Calu3 (cell line): Measurements from ENCODE around the gene LRTM2. TPM values are rescaled to one million over a fixed set of nuclear protein-coding genes. Genes with fewer than 3 reads are reported as not detected.

Experiments
- BruUV-seq: library from RNA; stranded (reverse); fragments of 400-500 nt; replicated peaks from 2 replicates; lab custom pipeline; 2021; lab: Mats Ljungman, UMichigan
- CTCF ChIA-PET: fragments of 300-600 bp; sonication (Branson Sonifier 250); formaldehyde crosslinking; loops from one replicate; lab custom pipeline; 2022; ENCODE audit warnings: antibody characterized with exemption; lab: Charles Lee
- DNase-seq: peaks from one replicate; pipeline ENCODE4 v3.0.0; 2022
- H3K27ac Mint-ChIP-seq: one replicate; pipeline ENCODE4 v1.8.0; 2022; ENCODE audit warnings: mixed read lengths; ENCODE audit not compliant: unreplicated experiment
- H3K27me3 Mint-ChIP-seq: one replicate; pipeline ENCODE4 v1.8.0; 2022; ENCODE audit warnings: mixed read lengths; ENCODE audit not compliant: unreplicated experiment
- H3K36me3 Mint-ChIP-seq: one replicate; pipeline ENCODE4 v1.8.0; 2022; ENCODE audit warnings: mild to moderate bottlenecking, moderate library complexity, mixed read lengths; ENCODE audit not compliant: insufficient read depth, unreplicated experiment
- H3K4me1 Mint-ChIP-seq: one replicate; pipeline ENCODE4 v1.8.0; 2022; ENCODE audit warnings: mild to moderate bottlenecking, low read depth, mixed read lengths; ENCODE audit not compliant: unreplicated experiment
- H3K4me3 Mint-ChIP-seq: one replicate; pipeline ENCODE4 v1.8.0; 2022; ENCODE audit warnings: mild to moderate bottlenecking, low read depth, moderate library complexity, mixed read lengths; ENCODE audit not compliant: unreplicated experiment
- H3K9me3 Mint-ChIP-seq: one replicate; pipeline ENCODE4 v1.8.0; 2022; ENCODE audit warnings: low read depth, mixed read lengths; ENCODE audit not compliant: unreplicated experiment
- intact Hi-C: fragments of 100-400 bp; cut with micrococcal nuclease; formaldehyde crosslinking; loops from one replicate; pipeline ENCODE4 v1.10.0; 2022; ENCODE audit not compliant: unreplicated experiment
- total RNA-seq: library from RNA; stranded (reverse); gene quantifications from 2 replicates; pipeline ENCODE4 v1.2.3, GENCODE V29; 2022
- TF ChIP-seq, protein P1 (sequence below): fragments of 200-600 bp; IDR thresholded peaks from one replicate; pipeline ENCODE4 v1.8.0; 2022; ENCODE audit warnings: antibody characterized with exemption; ENCODE audit not compliant: unreplicated experiment

The LRTM2 gene
- total RNA-seq, 1 experiment from 2014 or later, result not detected

DNA sequence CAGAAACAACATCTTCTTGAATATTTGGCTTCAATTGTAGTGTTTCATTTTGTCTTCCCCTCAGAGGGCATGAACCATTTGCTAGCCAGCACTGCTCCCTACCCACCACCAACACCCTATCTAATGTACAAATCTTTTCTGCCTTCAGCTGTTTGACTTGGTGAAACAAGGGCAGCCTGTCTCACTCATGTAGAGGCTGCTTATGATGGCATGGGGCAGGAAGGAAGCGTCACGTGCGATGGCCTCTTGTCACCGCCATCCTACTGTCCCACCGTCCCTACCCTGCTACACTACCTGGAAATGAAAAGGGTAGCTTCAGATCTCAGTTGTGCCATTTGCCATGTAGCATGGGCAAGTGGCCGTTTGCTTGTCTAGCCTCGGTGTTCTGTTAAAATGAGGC lies 29.9 kb upstream of the LRTM2 start:
- H3K36me3 Mint-ChIP-seq, result peaks cover 14% of the 10 kb centered on the region
- TF ChIP-seq, protein P1, sequence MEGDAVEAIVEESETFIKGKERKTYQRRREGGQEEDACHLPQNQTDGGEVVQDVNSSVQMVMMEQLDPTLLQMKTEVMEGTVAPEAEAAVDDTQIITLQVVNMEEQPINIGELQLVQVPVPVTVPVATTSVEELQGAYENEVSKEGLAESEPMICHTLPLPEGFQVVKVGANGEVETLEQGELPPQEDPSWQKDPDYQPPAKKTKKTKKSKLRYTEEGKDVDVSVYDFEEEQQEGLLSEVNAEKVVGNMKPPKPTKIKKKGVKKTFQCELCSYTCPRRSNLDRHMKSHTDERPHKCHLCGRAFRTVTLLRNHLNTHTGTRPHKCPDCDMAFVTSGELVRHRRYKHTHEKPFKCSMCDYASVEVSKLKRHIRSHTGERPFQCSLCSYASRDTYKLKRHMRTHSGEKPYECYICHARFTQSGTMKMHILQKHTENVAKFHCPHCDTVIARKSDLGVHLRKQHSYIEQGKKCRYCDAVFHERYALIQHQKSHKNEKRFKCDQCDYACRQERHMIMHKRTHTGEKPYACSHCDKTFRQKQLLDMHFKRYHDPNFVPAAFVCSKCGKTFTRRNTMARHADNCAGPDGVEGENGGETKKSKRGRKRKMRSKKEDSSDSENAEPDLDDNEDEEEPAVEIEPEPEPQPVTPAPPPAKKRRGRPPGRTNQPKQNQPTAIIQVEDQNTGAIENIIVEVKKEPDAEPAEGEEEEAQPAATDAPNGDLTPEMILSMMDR, result no peak
- CTCF ChIA-PET, result interaction anchor here (0.9 to 2.8 kb wide), 7 partner anchors 100 to 155 kb away, joined by 3 to 62 read pairs (median 7); partner anchors contain the start of gene ADIPOR2
- H3K27me3 Mint-ChIP-seq, result no peaks in the 10 kb centered on the region
- DNase-seq, result no peak
- H3K9me3 Mint-ChIP-seq, result no peaks in the 10 kb centered on the region
- no TSS peak for BruUV-seq
- intact Hi-C loops, result no loop called here
- no peaks in the 10 kb centered on the region for H3K4me1 Mint-ChIP-seq
- H3K27ac Mint-ChIP-seq, result no peak overlapping the region
- no peak overlapping the region for H3K4me3 Mint-ChIP-seq

GRCh38 chr12:1791104-1791841 lies 29.1 kb upstream of the LRTM2 start:
- Mint-ChIP-seq H3K36me3 (peaks cover 10% of the 10 kb centered on the region), H3K9me3 (no peaks in the 10 kb centered on the region), H3K4me1 (no peaks in the 10 kb centered on the region), H3K27me3 (no peaks in the 10 kb centered on the region), H3K4me3 (no peak overlapping the region), H3K27ac (no peak overlapping the region)
- CTCF ChIA-PET, result interaction anchor here (0.7 to 2.8 kb wide), 10 partner anchors 100 to 161 kb away, joined by 3 to 62 read pairs (median 4); partner anchors contain the start of gene ADIPOR2
- intact Hi-C loops, result loop anchor here (1.0 kb wide), 2 partner anchors 139 to 157 kb away; no protein-coding TSS in a partner anchor
- TF ChIP-seq, protein P1, result peak; percentile 56
- peak; percentile 57 for DNase-seq
- BruUV-seq, result no TSS peak

DNA sequence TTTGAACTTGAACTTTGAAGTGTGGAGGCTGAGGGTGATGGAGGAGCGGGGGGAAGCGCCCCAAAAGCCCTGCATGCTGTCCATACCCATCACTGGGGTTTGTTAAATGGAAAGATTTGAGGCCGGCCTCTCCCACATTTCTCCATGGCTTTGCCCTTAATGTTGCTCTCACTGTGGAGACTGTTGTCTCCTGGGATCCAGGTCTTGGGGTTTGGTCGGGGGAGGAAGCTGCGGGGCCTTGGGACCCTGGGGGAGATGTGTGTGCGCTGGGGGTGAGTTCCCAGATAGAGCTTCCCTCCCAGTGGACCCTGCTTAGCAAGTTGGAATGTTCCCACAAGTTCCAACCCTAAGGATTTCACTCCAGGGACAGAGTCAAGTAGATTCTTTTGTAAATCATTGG lies 28.0 kb upstream of the LRTM2 start:
- CTCF ChIA-PET, result interaction anchor here (1.2 to 2.8 kb wide), 2 partner anchors 139 to 148 kb away, joined by 3 to 62 read pairs; no protein-coding TSS in a partner anchor
- peaks cover 20% of the 10 kb centered on the region for H3K36me3 Mint-ChIP-seq
- no peaks in the 10 kb centered on the region for H3K4me1 Mint-ChIP-seq
- no peak overlapping the region for H3K27ac Mint-ChIP-seq
- no peak for DNase-seq
- no peaks in the 10 kb centered on the region for H3K9me3 Mint-ChIP-seq
- TF ChIP-seq, protein P1, result no peak
- BruUV-seq, result no TSS peak
- no peaks in the 10 kb centered on the region for H3K27me3 Mint-ChIP-seq
- intact Hi-C loops, result no loop called here
- H3K4me3 Mint-ChIP-seq, result no peak overlapping the region

DNA sequence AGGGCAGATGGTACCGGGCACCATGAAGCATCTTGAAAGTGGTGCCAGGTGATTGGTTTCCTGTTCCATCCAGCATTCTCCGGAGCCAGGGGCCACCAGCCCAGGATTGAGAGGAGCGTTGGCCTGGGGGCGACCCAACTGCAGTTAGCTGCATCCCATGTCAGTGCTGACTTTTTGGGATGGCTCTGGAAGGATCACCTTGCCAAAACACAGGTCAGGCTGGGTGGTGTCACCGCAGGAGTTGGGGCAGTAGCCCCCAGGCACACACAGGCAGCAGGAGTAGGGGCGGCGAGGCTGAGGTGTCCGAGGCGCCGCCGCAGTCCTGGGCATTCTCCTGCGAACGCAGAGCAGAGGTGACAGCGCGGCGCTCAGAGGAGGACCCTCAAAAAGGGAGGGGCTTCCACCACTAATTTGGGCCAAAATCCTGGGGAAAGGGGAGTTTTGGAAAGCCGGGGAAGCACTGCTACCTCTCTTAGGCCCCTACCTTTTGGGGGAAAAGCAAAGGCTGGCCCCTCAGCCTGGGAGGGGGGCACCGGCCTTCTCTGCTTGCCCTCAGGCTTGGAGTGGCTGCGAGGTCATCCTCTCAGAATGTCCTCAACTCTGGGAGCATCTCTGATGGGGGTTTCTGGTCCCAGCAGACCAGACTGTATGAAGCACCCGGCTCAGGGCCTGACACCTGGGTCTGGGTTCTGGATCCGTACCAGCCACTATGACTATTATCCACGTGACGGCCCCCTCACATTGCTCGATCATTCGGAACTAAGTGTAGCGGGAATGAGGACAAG lies 26.7 kb upstream of the LRTM2 start:
- Mint-ChIP-seq H3K9me3 (no peaks in the 10 kb centered on the region), H3K4me3 (no peak overlapping the region), H3K27me3 (peaks cover 6% of the 10 kb centered on the region), H3K36me3 (peaks cover 21% of the 10 kb centered on the region), H3K4me1 (no peaks in the 10 kb centered on the region), H3K27ac (no peak overlapping the region)
- intact Hi-C loops, result no loop called here
- TF ChIP-seq, protein P1, result no peak
- DNase-seq, result no peak
- BruUV-seq, result no TSS peak
- CTCF ChIA-PET, result interaction anchor here (1.2 kb wide), 1 partner anchor 146 kb away, joined by 3 read pairs; no protein-coding TSS in a partner anchor
